Activated T-cell treated with anti-CD3 and anti-CD28 coated beads for 4 hours (primary cell): ENCODE data around the gene ELF1.
"Not testable (repeated sequence)": the region's sequence is repeated elsewhere in the genome, so short reads cannot be mapped to it uniquely, and the experiment has no call there.

ENCODE experiments used
- DNase-seq: peaks from one replicate; pipeline ENCODE4 v3.0.0-alpha.2; 2020

Gene ELF1

DNA sequence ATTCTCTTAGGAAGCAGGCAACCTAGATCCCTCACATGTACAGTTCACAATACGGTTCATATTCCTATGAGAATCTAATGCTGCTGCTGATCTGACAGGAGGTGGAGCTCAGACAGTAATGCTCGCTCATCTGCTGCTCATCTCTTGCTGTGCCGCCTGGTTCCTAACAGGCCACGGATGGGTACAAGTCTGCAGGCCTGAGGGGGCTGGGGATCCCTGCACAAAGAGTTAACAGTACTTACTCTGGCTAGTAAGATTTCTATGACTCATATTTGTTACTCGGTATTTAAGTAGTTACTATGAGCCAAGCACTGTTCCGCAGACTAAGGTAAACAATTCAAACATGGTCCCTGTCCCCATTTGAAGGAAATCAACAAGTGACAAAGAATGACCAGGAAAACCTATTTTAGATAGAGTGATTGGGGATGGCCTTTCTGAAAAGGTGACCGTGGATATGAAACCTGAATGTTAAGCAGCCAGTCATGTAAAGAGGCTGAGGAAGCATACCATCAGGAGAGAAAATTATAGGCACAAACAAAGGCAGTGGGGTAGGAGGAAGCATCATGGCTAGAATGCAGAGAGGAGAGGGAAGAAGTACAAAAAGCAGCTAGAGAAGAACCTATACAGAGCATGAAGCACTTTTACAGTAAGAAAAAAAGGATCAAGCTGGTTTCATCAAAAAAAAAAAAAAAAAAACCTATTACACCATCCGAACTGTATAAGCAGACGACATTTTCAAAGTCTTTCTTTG, 21.6 kb upstream of the ELF1 start:
- DNase-seq, result no peak

DNA sequence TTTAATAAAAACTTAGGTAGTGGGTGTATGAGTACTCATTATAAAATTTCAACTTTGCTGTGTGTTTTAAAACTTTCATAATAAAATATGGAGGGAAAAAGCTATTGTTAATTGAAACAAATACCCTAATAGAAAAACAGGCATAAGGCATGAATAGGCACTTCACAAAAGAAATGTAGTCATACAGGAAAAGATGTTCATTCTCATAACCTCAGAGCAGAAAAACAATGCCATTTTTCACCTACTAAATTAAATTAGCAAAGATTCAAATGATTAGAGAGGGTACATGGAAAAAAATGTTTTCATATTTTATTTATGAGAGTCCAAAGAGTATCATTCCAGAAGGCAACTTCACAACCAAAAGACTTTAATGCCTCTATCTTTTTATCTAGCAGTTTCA, 20.6 kb upstream of the ELF1 start:
- DNase-seq, result no peak

DNA sequence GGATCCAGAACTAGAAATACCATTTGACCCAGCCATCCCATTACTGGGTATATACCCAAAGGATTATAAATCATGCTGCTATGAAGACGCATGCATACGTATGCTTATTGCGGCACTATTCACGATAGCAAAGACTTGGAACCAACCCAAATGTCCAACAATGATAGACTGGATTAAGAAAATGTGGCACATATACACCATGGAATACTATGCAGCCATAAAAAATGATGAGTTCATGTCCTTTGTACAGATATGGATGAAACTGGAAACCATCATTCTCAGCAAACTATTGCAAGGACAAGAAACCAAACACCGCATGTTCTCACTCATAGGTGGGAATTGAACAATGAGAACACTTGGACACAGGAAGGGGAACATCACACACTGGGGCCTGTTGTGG, 17.4 kb upstream of the ELF1 start:
- not testable (repeated sequence) for DNase-seq

DNA sequence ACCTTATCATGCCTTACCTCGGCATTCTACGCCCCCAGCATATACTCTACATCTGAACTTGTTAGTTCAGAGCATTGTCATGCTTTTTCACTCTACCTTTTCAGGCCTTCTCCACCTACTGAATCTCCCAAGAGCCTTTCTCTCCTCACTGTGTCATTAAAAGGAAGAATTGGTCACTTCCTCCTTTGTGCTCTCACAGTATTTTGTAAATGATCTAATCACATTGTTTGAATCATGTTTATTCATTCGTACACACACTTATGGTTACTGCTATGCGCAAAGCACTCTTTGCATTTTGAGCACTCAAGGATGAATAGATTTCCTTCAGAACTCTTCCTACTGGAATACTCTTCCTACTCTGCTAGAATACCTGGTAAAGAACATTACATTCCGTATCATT, 15.8 kb upstream of the ELF1 start:
- no peak for DNase-seq

DNA sequence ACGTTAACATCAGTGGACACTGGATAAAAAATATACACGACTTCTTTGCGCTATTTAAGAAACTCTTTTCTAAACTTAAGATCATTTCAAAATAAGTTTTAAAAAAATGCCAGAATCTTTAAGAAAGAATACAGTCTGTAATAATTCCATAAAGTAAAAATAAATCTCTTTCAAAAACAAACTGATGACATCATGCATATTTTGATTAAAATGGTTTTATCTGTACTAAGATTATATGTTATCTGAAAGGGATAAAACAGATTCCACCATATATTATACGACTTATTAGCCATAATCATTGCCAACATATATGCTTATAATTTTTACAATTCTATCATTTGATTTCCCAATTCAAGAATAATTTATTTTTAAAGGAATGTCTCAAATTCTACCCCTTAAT, 15.3 kb upstream of the ELF1 start:
- DNase-seq, result no peak

DNA sequence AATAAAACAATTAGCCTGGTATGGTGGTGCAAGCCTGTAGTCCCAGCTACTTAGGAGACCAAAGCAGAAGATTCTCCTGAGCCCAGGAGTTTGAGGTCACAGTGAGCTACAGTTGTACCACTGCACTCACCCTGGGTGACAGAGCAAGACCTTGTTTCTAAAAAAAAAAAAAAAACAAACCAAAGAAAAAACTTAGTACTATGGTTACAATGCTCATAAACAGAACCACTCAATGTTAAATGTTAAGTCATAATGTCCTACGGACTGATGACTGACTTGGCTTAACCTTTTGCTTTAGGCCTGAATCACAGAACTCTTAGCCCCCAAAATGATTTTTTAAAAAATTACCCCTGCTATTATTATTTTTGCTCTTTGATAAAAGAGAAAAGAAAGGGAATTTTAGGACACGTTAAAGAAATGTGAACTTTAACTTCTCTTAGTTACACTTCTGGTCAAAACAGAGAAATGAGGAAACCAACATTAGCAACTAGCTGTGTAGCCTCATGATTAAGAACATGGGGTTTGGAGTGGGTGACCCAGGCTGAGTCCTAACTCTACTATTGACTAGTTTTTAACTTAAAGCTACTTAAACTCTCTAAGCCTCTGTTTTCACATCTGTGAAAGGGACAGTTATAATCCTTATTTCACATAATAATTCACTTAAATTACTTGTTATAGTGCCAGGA, 13.7 kb upstream of the ELF1 start:
- DNase-seq, result no peak

DNA sequence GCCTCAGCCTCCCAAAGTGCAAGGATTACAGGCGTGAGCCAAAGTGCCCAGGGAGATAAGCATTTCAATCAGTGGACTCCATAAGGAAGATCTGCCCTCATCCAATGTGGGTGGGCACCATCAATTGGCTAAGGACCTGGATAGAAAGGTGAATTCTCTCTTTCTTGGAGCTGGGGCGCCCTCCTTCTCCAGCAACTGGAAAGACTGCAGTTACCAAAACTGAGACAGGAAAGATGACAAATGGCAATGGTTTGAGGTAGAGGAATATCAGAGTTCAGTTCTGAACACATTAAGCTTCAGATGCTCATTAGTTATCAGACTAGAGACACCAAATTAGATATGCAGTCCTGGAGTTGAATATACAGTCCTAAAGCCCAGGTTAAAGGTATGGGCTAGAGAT, 10.5 kb upstream of the ELF1 start:
- no peak for DNase-seq

DNA sequence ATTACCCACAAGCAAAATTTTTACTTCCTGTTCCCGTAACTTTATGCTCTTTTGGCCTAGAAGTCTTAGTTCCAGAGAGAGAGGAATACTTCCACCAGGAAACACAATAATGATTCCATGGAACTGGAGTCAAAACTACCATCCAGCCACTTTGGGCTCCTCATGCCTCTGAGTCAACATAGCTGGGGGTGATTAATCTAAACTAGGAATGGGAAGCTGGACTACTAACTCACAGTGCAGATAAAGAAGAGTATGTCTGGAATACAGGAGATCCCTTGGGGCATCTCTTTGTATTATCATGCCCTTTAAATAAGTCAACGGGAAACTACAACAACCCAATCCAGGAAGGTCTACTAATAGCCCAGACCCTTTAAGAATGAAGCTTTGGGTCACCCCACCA, 8.9 kb upstream of the ELF1 start:
- no peak for DNase-seq

DNA sequence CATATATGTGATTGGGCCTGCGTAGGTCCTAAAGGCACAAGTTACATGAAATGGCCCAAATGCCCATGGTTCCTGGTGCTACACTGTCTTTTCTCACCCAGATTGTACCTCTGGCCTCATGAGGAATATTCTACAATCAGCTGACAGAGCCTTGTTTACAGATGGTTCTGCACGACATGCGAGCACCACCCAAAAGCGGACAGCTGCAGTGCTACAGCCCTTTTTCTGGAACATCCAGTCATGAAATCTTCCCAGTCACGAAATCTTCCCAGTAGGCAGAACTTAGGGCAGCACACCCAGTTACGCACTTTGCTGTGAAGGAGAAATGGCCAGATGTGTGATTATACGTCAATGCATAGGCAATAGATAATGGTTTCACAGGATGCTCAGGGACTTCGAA, 7.7 kb upstream of the ELF1 start:
- DNase-seq, result no peak

DNA sequence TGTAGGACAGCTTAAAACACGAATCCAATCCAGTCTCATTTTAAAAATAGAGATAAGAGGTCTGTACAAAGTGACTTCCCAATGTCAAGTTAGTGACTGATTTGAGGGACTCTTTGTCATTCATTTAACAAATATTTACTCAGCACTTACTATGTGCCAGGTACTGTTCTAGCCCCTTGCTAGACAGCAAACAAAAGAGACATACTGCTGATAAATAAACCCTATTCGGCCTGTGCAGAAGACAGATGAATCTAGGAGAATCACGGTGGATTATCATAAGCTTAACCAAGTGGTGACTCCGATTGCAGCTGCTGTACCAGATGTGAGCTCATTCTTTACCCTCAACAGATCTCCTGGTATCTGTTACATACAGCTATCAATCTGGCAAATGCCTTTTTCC, 6.4 kb upstream of the ELF1 start:
- DNase-seq, result no peak

DNA sequence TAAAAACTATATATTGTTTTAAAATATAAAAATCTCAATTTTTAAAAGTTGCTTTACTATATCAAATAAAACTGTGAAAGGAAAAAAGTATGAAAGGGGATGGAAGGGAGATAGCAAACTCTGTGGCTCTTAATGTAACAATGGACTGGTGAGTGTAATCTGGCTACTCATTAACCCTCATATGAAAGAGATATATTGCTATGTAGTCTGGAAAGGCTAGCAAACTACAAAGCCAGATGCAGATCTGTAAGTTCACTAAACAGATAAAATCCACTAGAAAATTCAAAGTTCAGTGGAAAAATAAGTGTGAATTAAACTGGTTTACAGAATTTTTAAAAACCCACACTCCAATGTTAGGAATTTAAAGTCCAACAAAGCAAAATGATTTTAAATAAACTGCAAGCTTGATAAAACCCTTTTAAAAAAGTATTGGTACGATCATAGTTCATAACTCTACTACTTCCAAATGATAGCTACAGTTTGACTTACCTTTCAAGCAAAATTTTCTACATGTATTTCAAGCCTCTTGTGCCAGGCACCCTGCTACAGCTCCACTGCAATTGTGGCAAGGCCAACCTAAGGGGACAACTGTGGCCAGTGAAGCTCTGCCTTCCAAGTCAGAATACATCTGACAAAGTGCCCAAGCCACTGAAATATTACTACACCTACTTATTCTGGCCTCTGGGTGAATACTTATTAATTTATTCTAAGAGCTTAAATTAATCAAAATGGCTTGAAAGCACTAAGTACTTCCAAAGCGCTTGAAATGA, 647 bp upstream of the ELF1 start:
- DNase-seq, result no peak

DNA sequence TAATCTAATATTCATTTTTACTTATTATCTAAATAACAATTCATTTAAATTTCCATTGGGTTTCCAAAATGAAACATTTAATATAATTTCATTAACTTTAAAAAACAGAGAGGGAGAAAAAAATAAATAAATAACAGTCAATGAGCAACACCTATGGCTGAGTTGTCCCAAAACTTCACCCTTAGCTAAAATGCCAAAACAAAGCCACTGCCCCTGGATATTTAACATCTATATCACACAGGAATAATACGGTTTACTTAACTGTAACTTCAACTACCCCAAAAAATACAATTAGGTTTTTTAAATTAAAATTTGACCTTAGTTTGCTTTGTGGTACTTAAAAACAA, 541 bp downstream of the ELF1 start:
- no peak for DNase-seq

DNA sequence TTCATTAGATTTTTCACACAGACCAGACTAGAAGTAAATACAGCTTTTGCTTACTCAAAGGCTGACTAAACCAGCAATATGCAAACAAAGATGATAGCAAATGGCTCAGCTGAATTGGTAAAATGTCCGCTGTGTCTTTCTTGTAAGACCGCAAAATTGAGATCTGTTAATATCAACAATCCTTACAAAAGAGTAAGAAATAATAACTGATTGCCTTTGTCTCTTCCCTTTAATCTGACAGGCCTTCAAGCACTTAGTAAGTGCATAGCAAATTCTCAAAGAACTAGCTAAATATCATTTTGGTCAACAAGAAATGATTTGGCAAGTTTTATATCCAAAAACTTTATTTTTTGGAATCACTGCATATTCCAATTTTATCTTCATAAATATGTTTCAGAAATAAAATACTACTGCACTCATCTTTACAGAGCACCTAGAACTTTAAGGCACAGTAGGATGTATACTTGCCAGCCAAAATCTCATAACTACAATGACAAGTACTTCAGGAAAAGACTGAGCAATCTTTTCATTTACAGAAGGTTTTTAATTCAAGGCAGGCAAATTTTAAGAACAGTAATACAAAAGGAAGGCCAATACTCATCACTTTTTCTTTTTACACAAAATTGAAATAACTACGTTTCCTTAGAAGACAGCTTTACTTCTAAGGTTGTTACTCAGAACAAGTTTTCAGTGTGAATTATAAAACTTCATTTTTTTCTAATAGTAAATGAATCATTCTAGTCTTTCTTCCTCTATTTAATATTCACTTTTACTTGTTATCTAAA, 1.1 kb downstream of the ELF1 start:
- no peak for DNase-seq

DNA sequence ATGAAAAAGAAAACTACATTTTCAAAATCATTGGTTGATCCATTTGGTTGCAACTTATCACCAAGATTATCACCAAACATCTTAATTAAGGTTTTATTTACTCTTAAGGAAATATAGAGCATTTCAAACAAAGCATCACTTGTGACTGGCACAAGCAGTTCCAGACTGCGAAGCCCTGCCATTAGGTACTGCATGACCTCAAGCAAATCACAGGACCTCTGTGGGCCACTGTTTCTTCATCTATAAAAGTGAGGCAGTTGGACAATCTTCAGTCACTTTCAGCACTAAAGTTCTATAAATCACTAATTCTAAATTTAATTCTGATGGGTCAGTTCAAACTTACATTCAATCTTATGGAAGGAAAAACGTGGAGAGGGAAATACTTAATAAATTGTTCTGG, 2.0 kb downstream of the ELF1 start:
- DNase-seq, result no peak

DNA sequence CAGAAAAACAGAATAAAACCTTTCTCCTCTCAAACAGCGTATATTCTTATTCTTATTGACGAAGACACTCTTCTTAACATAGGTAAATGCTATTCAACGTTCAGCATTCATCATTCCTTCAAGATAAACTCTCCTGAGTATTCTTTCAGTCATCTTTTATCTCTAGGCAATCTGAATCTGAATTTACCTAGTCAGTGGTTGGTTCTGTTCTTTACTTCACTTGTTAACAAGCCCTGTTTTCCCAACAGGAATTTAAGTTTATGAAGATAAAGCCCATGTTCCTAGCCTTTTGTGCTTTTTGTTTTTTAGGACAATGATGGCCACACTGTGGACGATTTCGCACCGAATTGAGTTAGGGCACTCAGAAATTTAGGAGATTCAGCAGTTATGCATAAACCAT, 3.2 kb downstream of the ELF1 start:
- DNase-seq, result no peak

DNA sequence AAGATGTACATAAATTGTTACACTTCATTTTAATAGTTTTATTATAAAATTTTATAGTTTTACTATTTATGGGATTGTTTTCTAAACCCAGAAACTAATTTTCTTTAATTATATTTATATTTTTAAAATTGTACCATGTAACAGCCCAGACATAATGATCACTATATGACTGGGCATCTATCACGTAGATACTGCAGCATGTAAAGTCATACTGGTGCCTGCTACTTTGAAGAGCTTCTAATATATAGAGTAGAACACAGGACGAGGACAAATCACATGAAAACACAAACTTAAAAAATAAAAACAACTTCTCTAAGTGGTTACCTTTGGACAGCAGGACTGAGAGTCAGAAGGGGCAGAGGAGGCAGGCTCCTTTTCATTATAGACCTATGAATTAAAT, 5.3 kb downstream of the ELF1 start:
- DNase-seq, result no peak

DNA sequence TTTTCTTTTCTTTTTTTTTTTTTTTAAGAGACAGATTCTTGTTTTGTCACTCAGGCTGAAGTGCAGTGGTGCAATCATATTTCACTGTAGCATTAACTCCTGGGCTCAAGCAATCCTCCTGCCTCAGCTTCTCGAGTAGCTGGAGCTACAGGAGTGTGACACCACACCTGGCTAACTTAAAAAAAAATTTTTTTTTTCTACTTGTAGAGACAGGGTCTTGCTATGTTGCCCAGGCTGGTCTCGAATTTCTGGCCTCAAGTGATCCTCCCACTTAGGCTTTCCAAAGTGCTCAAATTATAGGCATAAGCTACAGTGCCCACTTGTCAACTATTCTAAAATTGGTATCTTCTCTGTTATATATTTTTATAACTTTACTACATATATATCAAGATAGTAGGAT, 6.6 kb downstream of the ELF1 start:
- DNase-seq, result no peak

DNA sequence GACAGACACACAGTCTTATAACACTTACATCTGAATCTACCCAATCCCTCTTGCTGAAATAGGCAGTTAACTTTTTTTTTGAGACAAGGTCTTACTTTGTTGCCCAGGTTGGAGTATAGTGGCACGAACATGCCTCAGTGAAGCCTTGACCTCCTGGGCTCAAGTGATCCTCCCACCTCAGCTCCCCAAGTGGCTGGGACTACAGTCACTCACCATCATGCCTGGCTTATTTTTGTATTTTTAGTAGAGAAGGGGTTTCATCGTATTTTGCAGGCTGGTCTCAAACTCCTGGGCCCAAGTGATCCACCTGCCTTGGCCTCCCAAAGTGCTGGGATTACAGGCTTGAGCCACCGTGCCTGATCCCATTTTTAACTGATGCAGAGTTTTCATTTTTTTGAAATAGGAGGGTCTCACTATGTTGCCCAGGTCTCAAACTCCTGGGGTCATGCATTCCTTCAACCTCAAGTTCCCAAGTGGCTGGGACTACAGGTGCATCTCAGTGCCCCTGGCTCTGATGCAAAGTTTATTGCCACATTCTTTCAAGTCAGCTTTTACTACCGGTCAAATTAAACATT, 7.6 kb downstream of the ELF1 start:
- no peak for DNase-seq

DNA sequence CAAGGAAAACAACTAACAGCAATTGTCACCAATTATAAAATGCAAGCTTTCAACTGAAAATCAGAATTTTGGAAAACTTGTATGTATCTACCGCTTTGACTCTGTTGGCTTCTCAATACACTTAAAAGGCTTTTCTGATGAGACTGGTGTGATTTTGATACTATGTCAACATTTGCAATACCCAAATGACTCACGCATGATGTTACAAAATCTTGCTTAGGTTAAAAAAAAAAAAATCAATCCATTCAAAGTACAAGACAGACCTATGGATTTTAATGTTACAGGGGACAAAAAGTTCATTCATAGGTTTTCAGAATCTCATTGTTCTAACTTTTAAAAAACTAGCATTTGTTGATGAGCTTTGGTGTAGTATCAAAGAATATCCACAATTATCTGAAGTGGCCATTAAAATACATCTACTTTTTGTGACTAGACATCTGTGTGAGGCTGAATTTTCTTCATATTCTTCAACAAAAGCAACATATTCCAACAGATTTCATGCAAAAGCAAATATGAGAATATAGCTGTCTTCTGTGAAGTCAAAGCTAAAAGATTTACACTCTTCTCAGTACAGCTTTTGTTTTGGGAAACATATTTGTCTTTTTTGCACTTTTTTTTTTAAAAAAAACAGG, 10.7 kb downstream of the ELF1 start:
- DNase-seq, result no peak

DNA sequence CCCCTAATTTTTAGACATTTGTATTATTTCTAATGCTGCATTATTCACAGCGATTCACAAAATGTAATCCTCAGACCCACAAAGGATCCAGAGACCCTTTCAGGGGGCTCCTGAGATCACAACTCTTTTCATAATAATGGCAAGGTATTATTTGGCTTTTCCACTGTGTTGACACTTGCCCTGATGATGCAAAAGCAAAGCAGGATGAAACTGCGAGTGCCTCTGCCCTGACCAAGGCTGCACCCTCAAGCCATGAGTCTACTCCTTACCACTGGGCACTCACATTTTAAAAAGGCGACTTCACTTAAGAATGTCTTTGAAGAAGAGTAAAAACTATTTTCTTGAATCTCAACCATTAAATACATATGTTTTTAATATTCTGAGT, 11.4 kb downstream of the ELF1 start:
- DNase-seq, result no peak

DNA sequence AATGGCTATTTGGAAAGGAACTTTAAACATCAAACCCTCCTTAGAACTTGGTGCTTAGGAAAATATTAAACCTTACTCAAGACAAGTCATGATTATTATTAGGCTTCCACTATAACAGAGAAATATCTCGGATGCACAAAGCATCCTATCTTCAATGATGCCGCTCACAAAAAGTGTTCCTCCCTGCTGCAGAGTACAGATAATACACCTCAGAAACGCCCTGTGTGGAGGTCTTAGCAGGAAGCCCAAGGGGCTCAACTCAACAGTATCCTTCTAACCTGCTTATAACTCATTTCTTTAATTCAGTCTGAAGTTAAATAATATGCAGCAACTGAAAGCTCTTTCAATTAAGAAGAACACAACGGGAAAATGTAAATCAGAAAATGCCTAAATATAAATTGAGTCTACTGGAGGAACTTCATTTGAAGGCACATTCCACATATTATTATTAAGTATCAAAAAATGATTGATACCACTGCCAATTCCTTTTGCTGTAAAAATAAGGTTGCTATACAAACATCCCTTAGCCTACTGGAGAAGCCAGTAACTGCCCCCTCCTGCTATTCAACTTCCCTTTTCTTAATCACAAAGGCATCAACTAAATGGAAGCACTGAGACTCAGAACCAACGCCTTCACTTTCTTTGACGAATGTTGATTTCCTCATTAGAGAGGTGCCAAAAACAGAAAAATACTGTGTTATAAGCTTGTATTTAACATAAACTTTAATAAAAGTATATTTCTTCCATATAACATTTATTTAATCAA, 12.0 kb downstream of the ELF1 start:
- no peak for DNase-seq

DNA sequence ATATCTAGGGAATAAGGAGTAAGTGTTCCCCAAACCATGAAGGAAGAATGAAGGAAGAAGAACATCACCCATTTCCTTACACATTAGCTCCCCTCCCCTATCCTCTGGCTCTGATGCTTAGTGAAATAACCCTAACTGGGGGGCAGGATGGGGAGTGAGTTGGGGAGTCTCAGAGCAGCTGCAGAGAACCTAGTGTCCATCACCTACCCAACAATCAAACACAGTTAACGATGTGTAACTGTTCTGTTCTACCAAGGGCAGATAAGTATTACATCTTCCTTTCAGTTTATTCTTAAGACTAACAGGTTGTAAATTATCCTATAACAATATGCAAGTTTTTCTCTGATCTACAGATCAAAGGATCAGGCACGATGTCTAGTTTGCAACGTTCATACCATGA, 12.8 kb downstream of the ELF1 start:
- no peak for DNase-seq
